HepG2 (cell line): ENCODE data around the gene ANTKMT. TPM values are rescaled to one million over a fixed set of nuclear protein-coding genes. Genes with fewer than 3 reads are reported as not detected.

Experiments
- ADNP ChIP-seq: sonication (generic); formaldehyde crosslinking; IDR thresholded peaks from 2 replicates; pipeline ENCODE4 v1.4.0; 2020; ENCODE audit warnings: missing genetic modification reagents
- BCL6 ChIP-seq: IDR thresholded peaks from 2 replicates; pipeline ENCODE4 v1.6.1; 2016; ENCODE audit warnings: missing genetic modification reagents, missing compliant biosample characterization
- CBX2 ChIP-seq, 2 experiments: fragments of 200-600 bp in 1 of 2; sonication (generic); formaldehyde crosslinking in 1 of 2; IDR thresholded peaks; 2 replicates each; pipeline versions ENCODE4 v1.7.0 to v1.8.1; 2018 to 2022; ENCODE audit warnings: low read depth in 2 of 2, low read length in 1 of 2, mild to moderate bottlenecking in 1 of 2, missing genetic modification reagents in 1 of 2
- ELF3 ChIP-seq: IDR thresholded peaks from 2 replicates; pipeline ENCODE4 v1.6.1; 2016; ENCODE audit warnings: missing genetic modification reagents, missing compliant biosample characterization
- ETV6 ChIP-seq: sonication (generic); formaldehyde crosslinking; conservative IDR thresholded peaks from 2 replicates; pipeline ENCODE4 v1.4.0; 2020; ENCODE audit warnings: missing genetic modification reagents
- FOXJ3 ChIP-seq: sonication (generic); formaldehyde crosslinking; IDR thresholded peaks from 2 replicates; pipeline ENCODE4 v1.4.0; 2020; ENCODE audit warnings: missing genetic modification reagents, mild to moderate bottlenecking, borderline replicate concordance
- HHEX ChIP-seq: IDR thresholded peaks from 2 replicates; pipeline ENCODE4 v1.6.1; 2016; ENCODE audit warnings: control low read depth
- MIER3 ChIP-seq: IDR thresholded peaks from 2 replicates; pipeline ENCODE4 v1.6.1; 2016; ENCODE audit warnings: missing compliant biosample characterization, borderline replicate concordance
- MXD1 ChIP-seq: sonication (generic); formaldehyde crosslinking; IDR thresholded peaks from 2 replicates; pipeline ENCODE4 v1.4.0; 2020; ENCODE audit warnings: mild to moderate bottlenecking, missing genetic modification reagents
- MYC ChIP-seq: sonication (generic); formaldehyde crosslinking; IDR thresholded peaks from 2 replicates; pipeline ENCODE4 v1.9.0; 2021; ENCODE audit warnings: missing genetic modification reagents, borderline replicate concordance
- MZF1 ChIP-seq: sonication (generic); formaldehyde crosslinking; IDR thresholded peaks from 2 replicates; pipeline ENCODE4 v1.8.1; 2023; ENCODE audit warnings: mild to moderate bottlenecking, missing genetic modification reagents, borderline replicate concordance
- NFYC ChIP-seq: IDR thresholded peaks from 2 replicates; pipeline ENCODE4 v1.6.1; 2016; ENCODE audit warnings: missing genetic modification reagents, missing compliant biosample characterization
- SP4 ChIP-seq: sonication (generic); formaldehyde crosslinking; IDR thresholded peaks from 2 replicates; pipeline ENCODE4 v1.8.1; 2023; ENCODE audit warnings: mild to moderate bottlenecking, missing genetic modification reagents
- SRY ChIP-seq: sonication (generic); formaldehyde crosslinking; IDR thresholded peaks from 2 replicates; pipeline ENCODE4 v1.8.0; 2022; ENCODE audit warnings: mild to moderate bottlenecking, missing genetic modification reagents
- TFAP4 ChIP-seq: sonication (generic); IDR thresholded peaks from 2 replicates; pipeline ENCODE4 v1.6.1; 2016; ENCODE audit warnings: low read depth, borderline replicate concordance
- TFDP2 ChIP-seq: sonication (generic); formaldehyde crosslinking; IDR thresholded peaks from 2 replicates; pipeline ENCODE4 v1.4.0; 2020; ENCODE audit warnings: missing genetic modification reagents
- ZBTB34 ChIP-seq: sonication (generic); formaldehyde crosslinking; IDR thresholded peaks from 2 replicates; pipeline ENCODE4 v1.8.0; 2022; ENCODE audit warnings: mild to moderate bottlenecking, missing genetic modification reagents
- ZFY ChIP-seq: sonication (generic); formaldehyde crosslinking; IDR thresholded peaks from 2 replicates; pipeline ENCODE4 v1.4.0; 2020; ENCODE audit warnings: missing genetic modification reagents
- ZNF30 ChIP-seq: sonication (generic); formaldehyde crosslinking; IDR thresholded peaks from 2 replicates; pipeline ENCODE4 v1.5.0; 2020; ENCODE audit warnings: mild to moderate bottlenecking, missing genetic modification reagents
- ZNF33B ChIP-seq: sonication (generic); formaldehyde crosslinking; IDR thresholded peaks from 2 replicates; pipeline ENCODE4 v1.5.1; 2020; ENCODE audit warnings: mild to moderate bottlenecking, missing genetic modification reagents
- ZNF670 ChIP-seq: sonication (generic); formaldehyde crosslinking; IDR thresholded peaks from 2 replicates; pipeline ENCODE4 v1.8.0; 2022; ENCODE audit warnings: mild to moderate bottlenecking, missing genetic modification reagents, borderline replicate concordance
- ZNF710 ChIP-seq: sonication (generic); formaldehyde crosslinking; IDR thresholded peaks from 2 replicates; pipeline ENCODE4 v1.5.0; 2020; ENCODE audit warnings: mild to moderate bottlenecking, missing genetic modification reagents, borderline replicate concordance
- ZNF776 ChIP-seq: sonication (generic); formaldehyde crosslinking; IDR thresholded peaks from 2 replicates; pipeline ENCODE4 v1.4.0; 2020; ENCODE audit warnings: mild to moderate bottlenecking, missing genetic modification reagents
- polyA plus RNA-seq, 8 experiments: library from polyadenylated mRNA; depleted of rRNA in 3 of 8; stranded (reverse) in 7 of 8; unstranded in 1 of 8; fragments of >200 nt; fragmentation: Illumina TruSeq in 4 of 8; extraction: Trizol in 4 of 8; gene quantifications; 2 replicates each; pipeline versions ENCODE4 v1.2.1 to v1.2.3, GENCODE V29; 2011 to 2016; ENCODE audit warnings: low read depth in 4 of 8, missing spikeins in 1 of 8, mixed read lengths in 1 of 8; ENCODE audit not compliant: insufficient read depth in 1 of 8
- total RNA-seq, 5 experiments: library from RNA; depleted of rRNA; stranded (reverse); fragments of >200 nt; fragmentation: Illumina TruSeq; extraction: Trizol; gene quantifications; 2 replicates each; pipeline ENCODE4 v1.2.3, GENCODE V29; 2016; ENCODE audit warnings: low read depth in 1 of 5

The ANTKMT gene
- total and polyA plus RNA-seq, 2 of the 13 experiments (the other 11 are each of a cell fraction or from before 2014, with no cell fraction given) = 7.5 to 47.8 TPM

- TF ChIP-seq CBX2 (IDR thresholded peaks at IDR 0.05; ENCODE audit: low read depth, low read length) = no peak
- TF ChIP-seq CBX2 (CRISPR knock-in tag; IDR thresholded peaks at IDR 0.05; ENCODE audit: low read depth) = no peak
- TF ChIP-seq ELF3 (CRISPR knock-in tag) = no peak
- TF ChIP-seq MZF1 (CRISPR knock-in tag) = no peak
- peak; percentile 42; the same call in 1 of the 2 replicates for TF ChIP-seq TFDP2
- peak; percentile 38; the same call in 1 of the 2 replicates for TF ChIP-seq MYC
- no peak for TF ChIP-seq ZNF30 (CRISPR knock-in tag)
- 0 out of 2 replicates have a peak, but pooled peaks have one; percentile 22 for TF ChIP-seq SRY (CRISPR knock-in tag)
- no peak for TF ChIP-seq ZNF776 (CRISPR knock-in tag)
- no peak for TF ChIP-seq ZBTB34 (CRISPR knock-in tag)
- peak; percentile 27; the same call in 1 of the 2 replicates for TF ChIP-seq BCL6 (CRISPR knock-in tag)
- TF ChIP-seq ETV6 (CRISPR knock-in tag) = no peak
- TF ChIP-seq FOXJ3 (CRISPR knock-in tag) = no peak
- no peak for TF ChIP-seq HHEX (CRISPR knock-in tag)
- peak; percentile 28; the same call in 1 of the 2 replicates for TF ChIP-seq MXD1 (CRISPR knock-in tag)
- no peak for TF ChIP-seq MIER3 (CRISPR knock-in tag)
- no peak for TF ChIP-seq ZNF710 (CRISPR knock-in tag)
- peak; percentile 79 for TF ChIP-seq SP4
- TF ChIP-seq ZNF670 (CRISPR knock-in tag) = no peak
- no peak for TF ChIP-seq ADNP (CRISPR knock-in tag)
- no peak for TF ChIP-seq TFAP4
- TF ChIP-seq ZFY (CRISPR knock-in tag) = peak; percentile 55
- peak; percentile 73 for TF ChIP-seq NFYC
- no peak for TF ChIP-seq ZNF33B (CRISPR knock-in tag)
Measured at GRCh38 chr16:714558-715476, 6.1 kb upstream of the ANTKMT start, which contains the start of gene METRN (continued).
